Glutamatergic neuron (in vitro differentiated cells): ENCODE results near the gene RNF167. TPM values are rescaled to one million over a fixed set of nuclear protein-coding genes. Genes with fewer than 3 reads are reported as not detected.
A peak's percentile ranks its signal among the peaks of the same experiment; 100 is the strongest.

Experiments
- DNase-seq: peaks from one replicate; pipeline ENCODE4 v3.0.0; 2022
- H3K27ac Mint-ChIP-seq: one replicate; pipeline ENCODE4 v1.8.0; 2020; ENCODE audit warnings: mild to moderate bottlenecking, mixed read lengths, inconsistent platforms; ENCODE audit not compliant: unreplicated experiment
- H3K27me3 Mint-ChIP-seq: one replicate; pipeline ENCODE4 v1.8.0; 2020; ENCODE audit warnings: mild to moderate bottlenecking, moderate library complexity, mixed read lengths, inconsistent platforms; ENCODE audit not compliant: unreplicated experiment
- H3K36me3 Mint-ChIP-seq: one replicate; pipeline ENCODE4 v1.8.0; 2020; ENCODE audit warnings: mild to moderate bottlenecking, mixed read lengths, inconsistent platforms; ENCODE audit not compliant: unreplicated experiment
- H3K4me1 Mint-ChIP-seq: one replicate; pipeline ENCODE4 v1.8.0; 2020; ENCODE audit warnings: mild to moderate bottlenecking, low read depth, mixed read lengths, inconsistent platforms; ENCODE audit not compliant: unreplicated experiment
- H3K4me3 Mint-ChIP-seq: one replicate; pipeline ENCODE4 v1.8.0; 2020; ENCODE audit warnings: mild to moderate bottlenecking, mixed read lengths, inconsistent platforms; ENCODE audit not compliant: unreplicated experiment
- H3K9me3 Mint-ChIP-seq: one replicate; pipeline ENCODE4 v1.8.0; 2020; ENCODE audit warnings: mild to moderate bottlenecking, moderate library complexity, mixed read lengths, inconsistent platforms; ENCODE audit not compliant: unreplicated experiment
- CTCF ChIP-seq: fragments of 200-600 bp; sonication (generic); IDR thresholded peaks from one replicate; pipeline ENCODE4 v1.5.0; 2021; ENCODE audit not compliant: partially characterized antibody, unreplicated experiment
- total RNA-seq: library from RNA; stranded (reverse); fragmentation: NEBNext Ultra II Directional; extraction: Animal tissue kit (Norgen Biotek cat#: 25700); gene quantifications from one replicate; pipeline ENCODE4 v1.2.1, GENCODE V29; 2021; ENCODE audit not compliant: unreplicated experiment

The RNF167 gene
- total RNA-seq, 1 donor from 2014 or later = 96.1 TPM

GRCh38 chr17:4947010-4947410 lies 6.9 kb downstream of the RNF167 start:
- H3K4me1 Mint-ChIP-seq = peaks cover 26% of the 10 kb centered on the region
- no peak for TF ChIP-seq CTCF
- H3K27me3 Mint-ChIP-seq = peaks cover 3% of the 10 kb centered on the region
- H3K36me3 Mint-ChIP-seq = peaks cover 5% of the 10 kb centered on the region
- peak overlapping the region; percentile 95 for H3K4me3 Mint-ChIP-seq
- DNase-seq = no peak
- H3K27ac Mint-ChIP-seq = peak overlapping the region; percentile 68
- H3K9me3 Mint-ChIP-seq = peaks cover 8% of the 10 kb centered on the region

DNA sequence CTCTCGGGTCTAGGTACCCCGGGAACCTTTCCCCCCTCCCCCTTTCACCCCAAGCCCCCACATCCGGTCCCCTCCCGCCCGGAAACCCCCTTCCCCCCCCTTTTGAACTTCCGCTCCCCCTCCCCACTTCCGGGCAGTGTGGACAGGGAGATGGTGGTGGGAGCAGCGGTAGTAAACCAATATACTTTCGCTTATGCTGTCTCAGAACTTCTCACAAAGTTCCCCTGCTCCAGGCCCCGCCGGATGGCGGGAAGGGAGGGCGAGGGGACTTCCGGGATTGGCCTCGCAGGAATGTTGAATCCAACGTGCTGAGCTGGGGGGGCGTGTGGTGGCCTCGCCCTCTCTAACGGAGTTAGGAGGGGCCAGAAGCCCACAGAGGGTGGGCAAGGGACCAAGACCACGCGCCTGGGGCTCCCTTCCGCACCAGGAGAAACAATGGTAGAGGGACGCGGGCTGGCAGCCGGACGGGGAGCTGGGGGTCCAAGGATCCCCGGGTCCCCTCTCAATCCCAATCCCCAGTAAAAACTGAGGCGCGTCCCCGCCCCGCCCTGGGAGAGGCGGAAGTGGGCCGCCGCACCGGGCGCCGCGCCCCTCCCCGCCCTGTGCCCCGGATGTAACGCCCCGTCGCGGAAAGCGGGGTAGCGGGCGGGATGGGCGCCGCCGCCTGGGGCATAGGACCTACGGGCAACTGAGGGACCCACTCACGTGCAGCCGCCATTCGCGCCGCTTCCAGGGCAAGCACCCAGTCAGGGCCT lies 7.5 kb downstream of the RNF167 start:
- Mint-ChIP-seq H3K36me3 (peaks cover 5% of the 10 kb centered on the region), H3K27ac (no peak overlapping the region), H3K9me3 (peaks cover 8% of the 10 kb centered on the region), H3K4me3 (peak overlapping the region; percentile 95), H3K4me1 (peaks cover 25% of the 10 kb centered on the region), H3K27me3 (peaks cover 3% of the 10 kb centered on the region)
- peak; percentile 71 for DNase-seq
- no peak for TF ChIP-seq CTCF

GRCh38 chr17:4948166-4948930 lies 8.3 kb downstream of the RNF167 start, which contains the start of gene PFN1:
Gene PFN1 (minus strand): TSS chr17:4948530. CDS start chr17:4948394, 136 bp downstream.
- peaks cover 5% of the 10 kb centered on the region for H3K27me3 Mint-ChIP-seq
- H3K36me3 Mint-ChIP-seq = peaks cover 5% of the 10 kb centered on the region
- peak within 1 kb of the TSS; percentile 98 for H3K27ac Mint-ChIP-seq
- H3K4me1 Mint-ChIP-seq = peaks cover 29% of the 10 kb centered on the region
- DNase-seq = peak; percentile 84
- peak within 1 kb of the TSS; percentile 100 for H3K4me3 Mint-ChIP-seq
- no peak for TF ChIP-seq CTCF
- peaks cover 10% of the 10 kb centered on the region for H3K9me3 Mint-ChIP-seq

DNA sequence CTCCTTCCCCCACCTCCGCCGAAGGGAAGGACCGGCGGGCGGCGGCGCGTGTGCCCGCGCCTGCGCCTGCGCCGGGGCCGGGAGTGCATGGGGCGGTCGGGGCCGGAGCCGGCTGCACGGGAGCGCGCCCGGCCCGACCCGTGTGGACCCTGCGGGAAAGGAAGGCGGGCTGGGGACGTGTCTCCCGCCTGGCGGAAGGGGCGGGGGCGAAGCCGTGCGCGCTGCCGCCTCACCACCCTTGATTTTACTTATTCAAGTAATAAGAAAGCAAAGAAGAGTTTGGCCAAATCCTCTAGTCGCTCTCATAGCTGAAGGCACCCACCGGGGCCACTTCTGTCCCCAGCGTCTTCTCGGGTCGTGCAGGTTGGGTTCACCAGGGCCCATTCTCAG lies 8.9 kb downstream of the RNF167 start:
- H3K4me1 Mint-ChIP-seq = peaks cover 31% of the 10 kb centered on the region
- H3K4me3 Mint-ChIP-seq = peak overlapping the region; percentile 100
- TF ChIP-seq CTCF = no peak
- H3K9me3 Mint-ChIP-seq = peaks cover 12% of the 10 kb centered on the region
- peaks cover 6% of the 10 kb centered on the region for H3K27me3 Mint-ChIP-seq
- peak overlapping the region; percentile 98 for H3K27ac Mint-ChIP-seq
- DNase-seq = peak; percentile 78
- peaks cover 5% of the 10 kb centered on the region for H3K36me3 Mint-ChIP-seq
